GM19099 (cell line): ENCODE measurements around the gene CCNY.

Source experiments
- POLR2A ChIP-seq: IDR thresholded peaks from 3 replicates; pipeline ENCODE4 v1.6.1; 2011; ENCODE audit warnings: low read depth; ENCODE audit not compliant: insufficient read length; ENCODE audit errors: extremely low read depth

Gene CCNY

DNA sequence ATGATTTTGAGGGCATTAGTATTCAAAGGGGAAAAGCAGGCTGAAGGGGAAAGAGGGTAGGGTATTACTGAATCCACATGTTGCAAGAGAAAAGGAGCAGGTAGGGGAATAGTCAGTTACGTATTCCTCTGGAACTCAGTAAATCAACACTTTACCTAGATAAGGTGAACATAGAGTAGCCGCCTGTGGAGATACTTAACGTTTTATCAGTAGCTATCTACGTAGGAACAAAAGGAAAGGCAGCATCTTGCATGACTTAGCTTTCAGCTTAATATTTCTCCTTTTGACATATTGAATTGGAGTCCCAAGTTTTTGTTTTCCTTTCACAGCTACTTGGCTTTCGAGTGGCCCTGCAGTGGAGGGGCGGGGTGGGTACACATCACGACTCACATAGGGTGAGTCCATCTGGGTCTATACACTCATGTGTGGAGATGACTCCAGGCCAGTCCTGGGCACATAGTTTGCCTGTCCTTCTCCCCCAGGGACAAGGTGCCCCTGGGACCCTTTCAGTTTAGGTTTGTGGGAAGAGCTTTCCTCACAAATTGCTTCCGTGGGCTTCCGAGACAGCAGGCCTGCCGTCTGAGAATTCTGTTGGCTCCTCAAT is 48.1 kb downstream of the CCNY start:
- no peak for TF ChIP-seq POLR2A

DNA sequence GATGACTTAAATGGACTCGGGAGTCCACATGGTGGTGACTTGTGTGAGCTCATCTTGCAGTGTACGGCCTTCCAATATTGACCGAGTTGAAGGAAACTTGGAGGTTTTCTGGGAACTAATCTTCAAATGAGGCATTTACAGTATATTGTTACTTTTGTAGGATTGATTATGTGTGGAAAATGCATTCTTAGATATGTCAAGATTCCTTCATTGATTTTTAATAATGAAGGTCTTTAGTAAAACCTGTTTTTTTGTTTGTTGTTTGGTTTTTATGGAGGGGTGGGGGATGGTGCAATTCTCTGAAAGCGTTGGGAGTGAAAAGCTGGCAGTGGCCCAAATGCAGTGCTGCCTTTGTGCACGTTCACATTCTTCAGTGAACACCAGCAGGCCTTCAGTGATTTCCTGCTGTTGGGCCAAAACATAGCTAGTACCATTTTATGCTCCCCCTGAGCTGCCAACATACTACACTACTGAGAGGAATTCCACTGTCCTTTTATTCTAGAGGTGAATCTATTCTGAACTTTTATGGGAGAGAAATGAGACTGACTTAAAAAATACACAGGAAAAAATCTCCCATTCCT is 50.4 kb downstream of the CCNY start:
- no peak for TF ChIP-seq POLR2A

DNA sequence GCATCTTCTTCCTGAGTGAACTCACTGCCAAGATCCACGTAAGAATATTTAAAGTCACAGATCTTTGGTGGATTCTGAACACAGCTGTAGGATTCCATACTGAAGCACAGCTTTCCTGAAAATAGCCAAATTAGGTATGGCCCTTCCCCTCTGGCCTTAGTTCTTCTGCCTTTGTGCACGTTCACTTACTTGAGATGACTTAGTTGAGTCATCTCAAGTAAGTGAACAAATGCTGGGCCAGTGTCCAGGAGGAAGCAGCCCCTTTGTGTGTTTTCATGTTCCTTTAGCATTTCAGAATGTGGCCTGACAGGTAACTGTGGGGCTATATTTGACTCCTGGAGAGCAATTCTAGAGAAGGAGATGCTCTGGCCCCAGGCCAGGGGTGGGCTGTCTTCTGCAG is 51.5 kb downstream of the CCNY start:
- no peak for TF ChIP-seq POLR2A

DNA sequence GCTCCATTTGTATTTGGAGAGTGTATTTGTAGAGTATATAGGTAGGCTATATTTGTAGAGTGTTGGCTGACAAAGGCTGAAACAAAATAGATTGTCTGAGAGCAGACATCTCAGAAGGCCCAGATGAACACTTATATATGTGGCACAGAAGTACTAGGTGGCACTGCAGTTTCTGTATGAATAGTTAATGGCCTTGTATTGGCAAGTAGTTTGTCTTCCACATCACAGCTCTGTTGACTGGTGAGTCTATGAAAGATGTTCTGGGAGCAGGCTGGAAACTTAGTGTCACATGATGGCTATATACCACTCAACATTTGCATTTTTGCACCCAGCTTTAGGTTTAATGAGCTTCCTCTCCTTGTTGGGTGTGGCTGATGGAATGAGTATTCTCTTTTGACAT is 51.9 kb downstream of the CCNY start:
- no peak for TF ChIP-seq POLR2A

DNA sequence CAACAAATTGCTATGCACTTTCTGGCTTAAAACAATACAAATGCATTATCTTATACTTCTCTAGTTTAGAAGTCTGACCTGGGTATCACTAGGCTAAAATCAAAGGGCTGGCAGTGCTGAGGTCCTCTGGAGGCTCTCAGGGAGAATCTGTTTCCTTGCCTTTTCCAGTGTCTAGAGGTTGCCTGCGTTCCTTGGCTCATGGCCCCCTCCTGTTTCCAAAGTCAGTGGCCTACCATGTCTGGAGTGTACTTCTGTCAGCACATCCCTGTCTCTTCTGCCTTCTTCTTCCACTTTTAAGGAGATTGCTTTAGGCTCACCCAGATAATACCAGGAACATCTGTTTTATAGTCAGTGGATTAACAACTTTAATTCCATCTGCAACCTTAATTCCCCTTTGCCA is 52.4 kb downstream of the CCNY start:
- no peak for TF ChIP-seq POLR2A

DNA sequence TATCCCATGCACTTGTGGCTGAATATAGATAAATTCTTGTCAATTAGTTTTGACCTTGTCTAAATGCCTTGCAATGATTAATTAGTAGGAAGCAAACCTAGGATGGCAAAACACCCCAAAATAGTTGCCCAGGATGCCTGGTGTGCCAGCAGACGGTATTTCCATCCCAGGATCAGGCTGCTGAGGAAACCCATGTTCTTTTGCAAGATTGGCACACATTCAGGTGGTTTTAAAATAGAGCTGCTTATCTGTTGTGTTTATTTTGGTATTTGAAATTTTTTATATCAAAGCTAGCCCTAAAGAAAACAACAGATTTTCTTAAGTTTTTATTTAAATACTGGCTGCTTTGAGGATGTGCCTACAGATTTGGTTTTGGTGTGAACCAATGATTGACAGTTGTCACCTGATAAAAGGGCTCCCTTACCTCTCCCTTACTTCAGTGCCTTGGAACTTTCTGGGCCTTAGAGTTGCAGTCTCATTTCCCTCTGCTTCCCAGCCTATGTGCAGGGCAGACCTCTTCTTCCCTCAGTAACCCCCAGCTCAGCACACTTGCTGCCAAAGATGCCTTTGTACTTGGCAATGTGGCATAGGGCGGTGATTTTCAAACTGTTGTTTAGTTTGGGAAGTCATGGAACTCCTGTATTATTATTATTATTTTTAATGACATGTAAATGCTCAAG is 54.0 kb downstream of the CCNY start:
- TF ChIP-seq POLR2A: no peak

GRCh38 chr10:35390843-35391152 is 54.5 kb downstream of the CCNY start:
- no peak for TF ChIP-seq POLR2A

- TF ChIP-seq POLR2A: no peak
Observed at GRCh38 chr10:35391153-35391953, 55.0 kb downstream of the CCNY start.

- no peak for TF ChIP-seq POLR2A
Observed at GRCh38 chr10:35391954-35392262, 55.6 kb downstream of the CCNY start.

DNA sequence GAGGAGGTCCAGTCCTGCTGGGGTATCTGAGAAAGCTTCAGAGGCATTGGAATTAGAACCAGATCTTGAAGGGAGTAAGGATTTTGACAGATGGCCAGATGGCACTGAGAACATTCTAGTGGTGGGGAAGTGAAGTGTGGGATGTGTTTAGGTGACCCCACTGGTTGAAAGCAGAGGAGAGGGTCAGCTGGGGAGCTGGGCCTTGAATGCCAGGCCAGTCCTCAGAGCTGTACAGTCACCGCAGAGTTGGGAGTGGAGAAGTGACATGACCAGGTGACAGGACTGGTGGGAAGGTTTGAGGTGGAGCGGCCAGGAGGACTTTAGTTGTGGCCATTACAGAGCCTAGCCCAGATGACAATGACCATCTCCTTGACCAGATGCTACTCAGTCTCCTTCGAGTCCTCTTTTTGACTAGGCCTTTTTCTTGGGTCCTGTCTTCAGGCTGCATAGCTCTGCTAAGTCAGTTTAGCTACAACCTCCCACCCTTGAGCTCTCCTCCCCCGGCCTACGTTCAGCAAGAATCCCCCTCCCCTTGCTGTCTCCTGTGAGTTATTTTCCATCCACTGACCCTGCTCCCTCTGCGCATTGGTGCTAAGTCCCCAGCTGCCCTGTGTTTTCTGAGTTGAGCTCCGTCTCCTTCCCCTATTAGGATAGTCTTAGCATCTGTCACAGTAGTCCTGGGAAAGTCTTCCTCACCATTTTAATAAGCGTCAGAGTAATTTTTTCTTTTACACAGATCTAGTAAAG is 56.3 kb downstream of the CCNY start:
- TF ChIP-seq POLR2A: no peak

DNA sequence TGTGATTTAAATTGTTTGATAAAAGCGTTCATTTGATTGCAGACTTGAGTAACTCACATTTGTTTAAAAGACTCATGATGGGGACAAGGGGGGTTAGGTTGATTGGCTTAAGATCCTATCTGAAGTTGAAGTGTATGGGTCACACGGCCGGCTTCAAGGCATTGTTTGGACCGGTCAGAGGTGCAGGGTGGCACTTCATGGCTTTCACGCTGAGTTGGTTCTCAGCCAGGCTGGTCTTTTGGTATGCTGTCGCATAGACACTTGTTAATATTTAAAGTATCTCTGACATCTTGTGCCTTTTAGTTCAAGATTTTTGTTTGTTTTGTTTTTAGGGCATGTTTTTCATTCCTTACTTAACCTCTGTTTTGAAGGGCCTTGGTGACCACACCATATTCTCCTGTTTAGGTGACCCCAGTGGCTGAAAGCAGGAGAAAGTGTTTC is 58.1 kb downstream of the CCNY start:
- no peak for TF ChIP-seq POLR2A

GRCh38 chr10:35394934-35395333 is 58.6 kb downstream of the CCNY start:
- no peak for TF ChIP-seq POLR2A

DNA sequence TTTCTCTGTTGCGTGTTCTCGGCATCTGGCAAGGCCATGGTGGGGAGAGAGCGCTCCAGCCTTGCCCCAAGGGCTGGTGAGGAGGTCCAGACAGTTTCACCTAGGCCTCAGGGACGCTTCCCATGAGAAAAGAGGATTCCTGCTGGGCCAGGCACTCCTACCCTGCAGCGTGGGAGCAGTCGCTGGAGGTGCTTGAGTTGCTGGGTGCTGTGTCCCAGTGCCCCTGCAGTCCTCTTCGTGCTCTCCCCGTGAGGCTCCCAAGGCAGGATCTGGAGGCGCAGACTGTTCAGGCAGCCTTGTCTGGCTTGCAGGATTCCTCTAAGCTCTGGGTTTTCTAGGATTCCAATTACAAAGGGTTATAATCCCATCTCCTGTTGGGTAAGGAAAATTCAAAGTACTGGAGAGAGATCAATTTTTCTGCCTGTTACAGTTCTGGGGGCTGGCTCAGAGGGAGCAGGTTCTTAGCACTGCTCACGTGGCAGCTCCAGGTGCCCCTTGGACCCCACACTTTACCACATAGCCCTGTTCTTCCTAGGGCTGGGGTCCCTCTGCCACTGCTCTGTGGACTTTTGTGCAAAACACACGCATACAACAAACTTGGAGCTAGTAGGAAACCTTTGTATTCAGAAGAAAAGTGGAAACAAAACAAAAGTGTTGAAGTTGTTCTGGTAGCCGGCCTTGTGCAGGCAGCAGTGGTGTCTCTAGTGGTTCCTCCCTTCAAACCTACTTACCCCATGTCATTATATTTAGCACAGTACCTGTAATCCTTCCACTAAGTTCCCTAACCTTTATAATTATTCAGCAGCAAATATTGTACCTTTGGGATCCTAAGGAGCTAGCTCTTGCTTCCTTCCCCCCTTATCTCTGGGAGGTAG is 60.5 kb downstream of the CCNY start:
- TF ChIP-seq POLR2A: no peak

DNA sequence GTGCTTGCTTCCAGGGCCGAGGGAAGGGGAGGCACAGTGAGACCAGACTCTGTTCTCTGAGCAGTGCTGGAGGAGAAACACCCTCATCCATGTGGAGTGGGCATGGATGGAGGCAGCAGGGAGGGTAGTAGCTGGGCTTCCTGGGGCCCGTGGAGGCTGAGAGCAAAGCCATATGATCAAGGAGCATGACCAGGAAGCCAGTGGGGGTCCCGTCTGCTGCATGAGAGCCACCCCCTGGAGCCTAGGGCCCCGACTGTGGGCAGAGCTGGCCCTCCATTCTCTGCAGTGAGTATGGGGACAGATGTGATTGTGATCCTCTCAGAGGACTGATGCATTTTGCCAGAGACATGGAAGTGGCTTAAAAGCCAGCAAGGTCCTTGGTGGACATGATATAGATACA is 61.6 kb downstream of the CCNY start:
- TF ChIP-seq POLR2A: no peak

DNA sequence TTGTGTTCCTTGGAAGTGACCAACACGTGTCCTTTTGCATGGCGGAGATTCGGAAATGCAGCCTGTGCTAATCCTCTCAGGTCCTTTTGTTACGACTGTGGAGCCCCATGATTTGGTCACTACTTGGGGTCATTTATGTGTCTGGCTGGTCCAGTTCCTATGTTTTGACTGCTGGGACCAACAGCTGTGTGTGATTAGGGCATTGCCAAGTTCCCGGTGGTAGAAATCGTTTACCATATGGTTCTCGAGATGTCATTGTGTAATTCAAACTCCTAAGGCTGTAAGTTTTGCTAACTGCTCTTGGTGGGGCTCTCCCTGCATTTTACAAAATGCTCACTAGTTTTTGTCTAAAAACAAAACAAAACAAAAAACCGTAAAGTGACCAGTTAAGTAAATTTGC is 62.0 kb downstream of the CCNY start:
- no peak for TF ChIP-seq POLR2A

- no peak for TF ChIP-seq POLR2A
Observed at GRCh38 chr10:35398908-35399307, 62.6 kb downstream of the CCNY start.
